Measurements from ENCODE around the gene APOL6.
"Not testable (repeated sequence)": the region's sequence is repeated elsewhere in the genome, so short reads cannot be mapped to it uniquely, and the experiment has no call there.

The APOL6 gene

GRCh38 chr22:35679492-35679891 lies 31.2 kb downstream of the APOL6 start:
- DNase-seq (ENCODE audit: low spot score) = not testable (repeated sequence)

DNA sequence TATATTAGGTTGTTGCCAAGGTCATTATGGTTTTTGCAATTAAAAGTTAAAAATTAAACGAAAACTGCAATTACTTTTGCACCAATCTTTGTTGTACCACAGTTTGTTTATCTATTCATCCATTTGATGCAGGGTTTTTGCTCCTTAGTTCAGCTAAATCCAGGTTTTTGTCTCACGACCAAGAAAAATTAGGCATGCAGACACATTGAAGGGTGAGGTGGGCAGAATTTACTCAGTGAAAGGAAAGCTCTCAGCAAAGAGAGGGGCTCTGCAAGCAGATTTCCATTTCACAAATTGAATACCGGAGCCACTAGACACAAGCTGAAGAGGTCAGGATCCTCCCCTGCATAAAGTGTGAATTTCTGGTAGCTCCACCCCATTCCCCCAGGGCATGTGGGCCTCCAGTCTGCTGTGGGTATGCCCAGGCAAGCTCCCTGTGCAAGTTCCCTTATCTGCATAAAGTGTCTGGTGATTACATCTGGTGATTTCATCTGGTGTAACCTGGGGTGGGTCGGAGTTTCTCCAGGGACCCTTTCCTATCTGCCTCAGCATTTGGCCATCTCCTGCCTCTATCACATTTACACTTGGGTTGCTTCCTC lies 33.3 kb downstream of the APOL6 start:
- no peak for DNase-seq (ENCODE audit: low spot score)

DNA sequence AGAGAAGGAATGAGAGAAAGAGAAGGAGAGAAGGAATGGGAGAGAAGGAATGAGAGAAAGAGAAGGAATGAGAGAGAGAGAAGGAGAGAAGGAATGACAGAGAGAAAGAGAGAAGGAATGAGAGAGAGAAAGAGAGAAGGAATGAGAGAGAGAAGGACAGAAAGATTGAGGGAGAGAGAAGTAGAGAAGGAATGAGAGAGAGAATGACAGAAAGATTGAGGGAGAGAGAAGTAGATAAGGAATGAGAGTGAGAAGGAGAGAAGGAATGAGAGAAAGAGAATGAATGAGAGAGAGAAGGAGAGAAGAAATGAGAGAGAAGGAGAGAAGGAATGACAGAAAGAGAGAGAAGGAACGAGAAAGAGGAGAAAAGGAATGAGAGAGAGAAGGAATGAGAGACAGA lies 35.3 kb downstream of the APOL6 start:
- no peak for DNase-seq (ENCODE audit: low spot score)

DNA sequence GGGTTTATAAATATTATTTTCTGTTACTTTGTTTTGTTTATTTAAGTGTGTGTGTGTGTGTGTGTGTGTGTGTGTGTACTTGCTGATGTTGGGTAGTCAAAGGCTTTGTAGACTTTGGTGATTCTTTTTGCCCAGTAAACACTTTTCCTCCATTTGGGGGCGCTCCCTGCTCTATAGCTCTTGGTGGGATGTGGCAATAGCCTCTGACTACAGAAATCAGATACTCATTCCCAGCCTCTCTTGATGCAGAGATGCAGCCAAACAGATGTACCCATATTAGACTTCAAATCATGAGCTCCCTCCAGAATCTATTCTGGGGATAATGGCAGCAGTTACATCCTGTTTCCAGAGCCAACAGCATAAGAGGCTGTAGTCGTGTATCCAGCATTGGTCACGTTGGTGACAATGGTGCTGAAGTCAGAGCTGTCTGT lies 36.0 kb downstream of the APOL6 start:
- DNase-seq (ENCODE audit: low spot score) = peak; percentile 37

DNA sequence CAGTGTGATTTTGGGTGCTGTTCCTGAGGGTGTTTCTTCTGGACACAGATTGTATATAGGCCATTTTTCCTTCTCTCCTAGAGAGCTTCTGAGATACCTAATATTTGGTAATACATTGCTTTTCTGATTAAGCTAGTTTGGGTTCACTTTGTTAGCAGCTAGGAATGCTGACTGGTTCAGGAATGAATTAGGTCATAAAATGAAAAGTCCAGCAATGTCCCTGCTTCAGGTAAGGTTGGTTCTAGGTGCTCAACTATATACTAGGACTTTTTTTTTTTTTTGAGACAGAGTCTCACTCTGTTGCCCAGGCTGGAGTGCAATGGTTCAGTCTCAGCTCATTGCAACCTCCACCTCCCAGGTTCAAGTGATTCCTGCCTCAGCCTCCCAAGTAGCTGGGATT lies 36.5 kb downstream of the APOL6 start:
- no peak for DNase-seq (ENCODE audit: low spot score)

GRCh38 chr22:35685731-35686130 lies 37.5 kb downstream of the APOL6 start:
- no peak for DNase-seq (ENCODE audit: low spot score)

- no peak for DNase-seq (ENCODE audit: low spot score)
These were observed 38.1 kb downstream of the APOL6 start for GRCh38 chr22:35686298-35686697.

DNA sequence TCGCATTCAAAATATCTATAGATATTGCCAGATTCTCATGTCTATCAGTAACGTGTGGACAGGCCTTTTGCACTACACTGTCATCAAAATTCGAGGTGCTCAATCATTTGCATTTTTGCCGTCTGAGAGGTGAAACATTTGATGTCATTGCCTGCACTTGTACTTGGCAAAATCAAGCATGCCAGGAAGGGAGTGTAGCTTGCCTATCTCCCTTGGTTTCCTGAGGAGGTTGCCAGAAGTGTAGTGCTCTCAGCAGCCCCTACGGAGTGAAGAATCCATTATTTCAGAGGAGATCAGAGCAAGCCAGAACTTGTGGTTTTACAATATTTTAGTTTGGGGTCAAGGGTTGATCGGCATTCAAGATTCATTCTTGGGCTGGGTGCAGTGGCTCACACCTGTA lies 39.2 kb downstream of the APOL6 start:
- DNase-seq (ENCODE audit: low spot score) = no peak

DNA sequence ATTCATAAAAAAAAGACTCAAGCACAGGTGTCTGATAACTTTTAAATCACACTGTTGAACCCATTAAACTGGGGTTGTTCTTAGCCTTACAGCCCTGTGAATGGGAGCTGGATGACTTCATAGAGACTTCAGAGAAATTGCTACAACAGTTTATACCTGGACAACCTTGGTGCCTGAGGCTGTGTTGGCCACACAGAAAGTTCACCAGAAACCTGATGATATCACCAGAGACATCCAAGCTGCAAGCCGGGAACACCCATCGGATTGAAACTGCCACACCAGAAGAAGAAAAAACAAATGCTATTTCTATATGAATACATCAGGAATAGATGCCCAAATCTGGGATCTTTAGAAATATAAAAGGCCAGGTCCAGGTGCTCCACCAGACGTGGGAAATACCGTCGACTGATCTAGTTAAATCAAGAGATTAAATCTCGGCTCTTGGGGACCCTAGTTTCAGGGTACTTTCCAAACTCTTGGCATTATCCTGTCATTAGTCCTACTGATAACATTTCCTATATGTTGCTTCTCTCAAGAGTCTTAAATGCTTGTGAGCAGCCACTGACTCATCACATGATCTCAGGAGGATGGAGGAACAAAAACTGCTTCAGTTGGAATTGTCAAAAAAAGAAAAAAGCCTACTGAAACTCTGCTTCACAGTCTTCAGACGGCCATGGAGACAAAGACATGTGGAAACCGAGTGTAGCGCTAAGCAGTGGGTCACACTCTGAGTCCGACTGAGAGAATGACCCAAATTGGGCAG lies 40.8 kb downstream of the APOL6 start:
- no peak for DNase-seq (ENCODE audit: low spot score)

DNA sequence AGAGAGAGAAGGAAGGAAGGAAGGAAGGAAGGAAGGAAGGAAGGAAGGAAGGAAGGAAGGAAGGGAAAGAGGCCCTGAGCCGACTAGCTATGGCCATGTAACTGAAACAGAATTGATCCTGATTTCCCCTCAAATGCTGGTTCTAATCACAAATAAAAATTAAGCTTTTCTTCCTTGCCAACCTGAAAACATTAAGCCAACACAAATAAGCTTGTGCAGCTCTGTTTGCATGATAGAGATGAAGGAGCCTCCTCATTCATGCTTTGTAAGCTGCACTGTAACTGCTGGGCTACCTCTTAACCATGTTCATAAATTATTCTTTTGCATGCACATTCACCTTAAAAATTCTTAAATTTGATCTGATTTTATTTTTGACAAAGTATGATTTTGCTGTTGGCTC lies 41.8 kb downstream of the APOL6 start:
- DNase-seq (ENCODE audit: low spot score) = no peak

- DNase-seq (ENCODE audit: low spot score) = no peak
These were observed 47.0 kb downstream of the APOL6 start for GRCh38 chr22:35695202-35695601.

DNA sequence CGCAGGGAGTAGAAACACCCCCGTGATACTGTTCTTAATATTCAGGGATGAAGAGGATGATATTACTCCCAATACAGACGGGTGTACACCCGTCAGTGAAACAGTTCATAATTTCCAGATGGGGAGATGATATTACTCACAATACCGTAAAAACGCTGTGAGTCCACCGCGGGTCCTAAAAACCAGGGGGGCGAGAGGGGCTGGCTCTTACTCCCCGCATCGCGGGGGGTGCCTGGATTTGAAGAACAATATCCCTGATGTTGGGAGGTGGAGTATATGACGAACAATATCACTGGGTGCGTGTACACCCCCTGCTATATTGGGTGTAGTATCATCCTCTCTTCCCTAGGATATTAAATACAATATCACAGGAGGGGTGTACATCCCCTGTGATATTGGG lies 48.9 kb downstream of the APOL6 start:
- no peak for DNase-seq (ENCODE audit: low spot score)

- not testable (repeated sequence) for DNase-seq (ENCODE audit: low spot score)
These were observed 51.6 kb downstream of the APOL6 start for GRCh38 chr22:35699852-35700251.

DNA sequence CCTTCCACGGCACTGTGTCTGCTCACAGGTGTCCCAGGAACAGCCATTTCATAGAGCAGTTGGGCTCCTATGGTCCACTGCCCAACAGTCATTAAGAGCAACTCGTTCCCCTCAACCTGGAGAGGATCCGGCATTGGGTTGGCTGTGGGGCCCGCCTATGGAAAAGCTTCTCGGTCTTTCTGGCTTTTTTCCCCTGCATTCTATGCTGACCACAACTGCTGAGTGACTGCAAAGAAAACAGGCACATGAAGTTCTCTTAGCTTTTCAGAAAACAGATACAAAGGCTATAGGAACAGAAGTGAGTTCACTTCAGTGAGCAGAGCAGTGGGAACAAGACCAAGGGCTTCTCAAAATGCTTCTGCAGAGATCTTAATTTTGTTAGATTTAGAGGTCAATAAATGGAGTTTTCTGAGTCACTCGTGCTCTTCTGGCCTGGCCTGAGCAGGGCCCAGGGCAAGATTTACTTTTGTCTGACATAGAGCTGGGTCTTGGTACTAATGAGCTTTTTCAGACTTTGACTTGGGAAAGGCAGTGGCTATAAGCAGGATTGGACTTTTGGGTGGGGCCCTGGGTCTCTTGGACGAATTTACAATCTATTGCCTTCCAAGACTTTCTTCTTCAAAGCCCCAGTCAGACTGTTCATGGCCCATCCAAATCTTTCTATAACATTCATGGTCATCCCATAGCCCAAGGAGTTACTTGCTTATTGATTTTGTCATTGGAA lies 55.8 kb downstream of the APOL6 start:
- no peak for DNase-seq (ENCODE audit: low spot score)

DNA sequence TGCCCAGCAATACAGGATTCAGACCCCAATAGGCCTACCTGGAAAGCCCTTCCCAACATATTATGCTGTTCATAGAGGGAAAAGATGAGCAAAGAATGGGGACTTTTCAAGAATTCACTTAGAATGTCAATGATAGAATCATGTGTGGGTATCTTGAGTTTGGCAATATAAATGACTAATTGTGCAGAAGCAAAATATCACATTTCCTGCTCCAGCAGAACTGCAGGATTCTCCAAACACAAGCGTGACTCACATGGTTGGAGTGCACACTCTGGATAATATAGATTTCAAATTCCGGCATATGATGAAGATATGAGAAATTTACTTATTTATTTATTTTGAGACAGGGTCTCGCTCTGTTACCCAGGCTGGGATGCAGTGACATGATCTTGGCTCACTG lies 56.9 kb downstream of the APOL6 start:
- DNase-seq (ENCODE audit: low spot score) = no peak

- DNase-seq (ENCODE audit: low spot score) = no peak
These were observed 60.2 kb downstream of the APOL6 start for GRCh38 chr22:35708453-35708852.

DNA sequence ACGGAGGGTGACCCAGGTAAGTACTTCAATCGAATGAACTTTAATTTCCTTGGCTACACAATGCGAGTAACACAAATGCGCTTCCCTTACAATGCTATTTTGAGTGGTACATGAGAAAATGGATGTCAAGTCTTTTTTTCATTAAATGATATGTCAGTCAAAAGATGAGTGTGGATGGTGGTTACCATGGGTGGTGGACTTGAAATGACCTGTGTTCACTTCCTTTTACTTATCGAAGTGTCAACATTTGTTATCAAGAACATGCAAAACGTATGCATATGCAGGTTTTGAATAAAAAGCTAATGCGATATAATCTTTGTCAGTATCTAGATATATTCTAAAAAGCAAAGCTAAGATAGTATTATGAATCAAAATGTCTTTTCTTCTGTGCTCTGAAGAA lies 60.7 kb downstream of the APOL6 start:
- no peak for DNase-seq (ENCODE audit: low spot score)

DNA sequence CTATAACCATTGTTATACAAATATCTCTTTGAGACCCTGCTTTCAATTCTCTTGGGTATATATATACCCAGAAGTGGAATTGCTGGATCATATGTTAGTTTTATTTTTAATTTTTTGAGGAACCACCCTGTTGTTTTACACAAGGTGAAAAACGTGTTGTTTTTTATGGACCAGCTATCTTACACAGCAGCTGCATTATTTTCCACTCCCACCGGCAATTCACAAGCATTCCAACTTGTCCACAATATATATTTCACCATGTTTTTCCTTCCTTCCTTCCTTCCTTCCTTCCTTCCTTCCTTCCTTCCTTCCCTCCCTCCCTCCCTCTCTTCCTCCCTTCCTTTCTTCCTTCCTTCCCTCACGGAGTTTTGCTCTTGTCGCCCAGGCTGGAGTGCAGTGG lies 63.1 kb downstream of the APOL6 start:
- no peak for DNase-seq (ENCODE audit: low spot score)

DNA sequence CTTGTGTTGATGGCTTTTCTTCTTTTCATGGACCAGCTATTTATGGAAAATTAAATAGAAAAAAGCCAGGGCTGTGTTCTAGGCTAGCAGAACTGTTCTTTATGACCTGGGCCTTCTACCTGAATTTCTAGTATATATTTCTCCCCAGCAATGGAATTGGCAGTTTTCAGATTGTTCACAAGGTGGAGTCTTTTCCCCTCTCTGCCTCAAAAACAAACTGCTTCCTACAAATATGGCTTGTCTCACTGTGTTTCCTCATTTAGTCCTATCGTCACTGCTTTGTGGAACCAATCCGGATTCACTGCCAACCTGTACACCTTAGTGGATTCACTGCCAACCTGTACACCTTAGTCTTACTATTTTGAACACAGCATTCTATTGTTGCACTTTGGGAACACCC lies 64.4 kb downstream of the APOL6 start:
- DNase-seq (ENCODE audit: low spot score) = no peak

DNA sequence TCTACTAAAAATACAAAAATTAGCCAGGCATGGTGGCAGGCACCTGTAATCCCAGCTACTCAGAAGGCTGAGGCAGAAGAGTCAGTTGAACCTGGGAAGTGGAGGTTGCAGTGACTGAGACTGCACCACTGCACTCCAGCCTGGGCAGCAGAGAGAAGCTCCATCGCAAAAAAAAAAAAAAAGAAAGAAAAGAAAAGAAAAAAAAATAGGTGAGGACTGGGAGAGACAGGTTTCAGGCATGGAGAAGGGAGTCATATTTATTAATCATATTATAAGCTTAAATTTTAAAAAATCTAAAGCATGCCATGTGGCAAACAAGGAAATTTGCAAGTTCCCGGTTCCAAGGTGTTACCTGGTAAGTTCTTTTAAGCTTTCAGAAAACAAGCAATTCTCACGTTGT lies 69.3 kb downstream of the APOL6 start, which contains the start of gene APOL5:
Gene APOL5 (plus strand): TSS at position 301 of the 400 bp plus-strand sequence. CDS start 0 bp downstream, at position 301.
- DNase-seq (ENCODE audit: low spot score) = no peak
